ENCODE results near the gene GALNT5. TPM values are rescaled to one million over a fixed set of nuclear protein-coding genes. Genes with fewer than 3 reads are reported as not detected.

Gene GALNT5
- total RNA-seq, 1 donor from 2014 or later = 3.1 TPM

- DNase-seq (ENCODE audit: low read depth) = no peak
- TF ChIP-seq CTCF (IDR thresholded peaks at IDR 0.05; ENCODE audit: insufficient read depth, low read length, poor library complexity, severe bottlenecking) = no peak
- Histone ChIP-seq H3K36me3 (ENCODE audit: control insufficient read depth, insufficient read depth, low read length) (no peaks in the 10 kb centered on the region), H3K4me3 (ENCODE audit: low read depth, low read length) (no peak overlapping the region), H3K27me3 (ENCODE audit: control insufficient read depth, insufficient read depth, low read length) (no peaks in the 10 kb centered on the region)
These were observed 29.7 kb downstream of the GALNT5 start for GRCh38 chr2:157287160-157287559.

GRCh38 chr2:157290525-157290924 is 33.0 kb downstream of the GALNT5 start:
- DNase-seq (ENCODE audit: low read depth) = no peak
- no peaks in the 10 kb centered on the region for H3K27me3 ChIP-seq (ENCODE audit: control insufficient read depth, insufficient read depth, low read length)
- no peak overlapping the region for H3K4me3 ChIP-seq (ENCODE audit: low read depth, low read length)
- TF ChIP-seq CTCF (IDR thresholded peaks at IDR 0.05; ENCODE audit: insufficient read depth, low read length, poor library complexity, severe bottlenecking) = no peak
- no peaks in the 10 kb centered on the region for H3K36me3 ChIP-seq (ENCODE audit: control insufficient read depth, insufficient read depth, low read length)

- Histone ChIP-seq H3K4me3 (ENCODE audit: low read depth, low read length) (no peak overlapping the region), H3K27me3 (ENCODE audit: control insufficient read depth, insufficient read depth, low read length) (no peaks in the 10 kb centered on the region), H3K36me3 (ENCODE audit: control insufficient read depth, insufficient read depth, low read length) (no peaks in the 10 kb centered on the region)
- DNase-seq (ENCODE audit: low read depth) = no peak
- no peak for TF ChIP-seq CTCF (IDR thresholded peaks at IDR 0.05; ENCODE audit: insufficient read depth, low read length, poor library complexity, severe bottlenecking)
These were observed 33.5 kb downstream of the GALNT5 start for GRCh38 chr2:157291018-157291417.

- no peak for DNase-seq (ENCODE audit: low read depth)
These were observed 35.3 kb downstream of the GALNT5 start for GRCh38 chr2:157292853-157293252.

GRCh38 chr2:157296490-157296889 is 39.0 kb downstream of the GALNT5 start:
- no peak for DNase-seq (ENCODE audit: low read depth)
- H3K4me3 ChIP-seq (ENCODE audit: low read depth, low read length) = no peak overlapping the region
- no peaks in the 10 kb centered on the region for H3K27me3 ChIP-seq (ENCODE audit: control insufficient read depth, insufficient read depth, low read length)
- no peak for TF ChIP-seq CTCF (IDR thresholded peaks at IDR 0.05; ENCODE audit: insufficient read depth, low read length, poor library complexity, severe bottlenecking)
- H3K36me3 ChIP-seq (ENCODE audit: control insufficient read depth, insufficient read depth, low read length) = no peaks in the 10 kb centered on the region

More at GRCh38 chr2:157292853-157293252, 35.3 kb downstream of the GALNT5 start:
- Histone ChIP-seq H3K36me3 (ENCODE audit: control insufficient read depth, insufficient read depth, low read length) (no peaks in the 10 kb centered on the region), H3K27me3 (ENCODE audit: control insufficient read depth, insufficient read depth, low read length) (no peaks in the 10 kb centered on the region), H3K4me3 (ENCODE audit: low read depth, low read length) (no peak overlapping the region)
- no peak for TF ChIP-seq CTCF (IDR thresholded peaks at IDR 0.05; ENCODE audit: insufficient read depth, low read length, poor library complexity, severe bottlenecking)

GRCh38 chr2:157296958-157297357 is 39.5 kb downstream of the GALNT5 start:
- Histone ChIP-seq H3K4me3 (ENCODE audit: low read depth, low read length) (no peak overlapping the region), H3K27me3 (ENCODE audit: control insufficient read depth, insufficient read depth, low read length) (no peaks in the 10 kb centered on the region), H3K36me3 (ENCODE audit: control insufficient read depth, insufficient read depth, low read length) (no peaks in the 10 kb centered on the region)
- no peak for TF ChIP-seq CTCF (IDR thresholded peaks at IDR 0.05; ENCODE audit: insufficient read depth, low read length, poor library complexity, severe bottlenecking)
- DNase-seq (ENCODE audit: low read depth) = no peak
